Medulla oblongata (tissue), 1 donor: ENCODE measurements around the gene CFAP210.
"Not testable (repeated sequence)": the region's sequence is repeated elsewhere in the genome, so short reads cannot be mapped to it uniquely, and the experiment has no call there.

Experiments
- DNase-seq: peaks from one replicate; pipeline ENCODE4 v3.0.0-alpha.2; 2015; ENCODE audit errors: extremely low spot score

The CFAP210 gene

DNA sequence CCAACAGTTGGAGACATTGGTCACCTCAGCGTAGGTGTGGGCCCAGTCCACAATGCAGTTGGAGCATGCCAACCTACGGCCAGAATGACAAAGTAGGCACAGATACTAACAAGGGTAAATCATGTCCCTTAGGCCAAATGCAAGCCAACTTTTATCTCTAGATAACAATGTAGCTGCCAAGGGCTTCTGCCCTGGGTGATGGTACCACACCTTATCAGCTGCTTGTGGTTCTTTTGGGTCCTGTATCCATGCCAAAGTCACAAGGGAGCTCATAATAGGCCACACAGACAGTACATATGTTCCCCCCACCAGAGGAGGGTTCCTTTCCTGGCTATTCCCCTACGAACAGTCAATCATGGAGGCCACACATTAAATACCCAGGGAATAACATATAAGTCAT is 19.1 kb upstream of the CFAP210 start:
- no peak for DNase-seq

DNA sequence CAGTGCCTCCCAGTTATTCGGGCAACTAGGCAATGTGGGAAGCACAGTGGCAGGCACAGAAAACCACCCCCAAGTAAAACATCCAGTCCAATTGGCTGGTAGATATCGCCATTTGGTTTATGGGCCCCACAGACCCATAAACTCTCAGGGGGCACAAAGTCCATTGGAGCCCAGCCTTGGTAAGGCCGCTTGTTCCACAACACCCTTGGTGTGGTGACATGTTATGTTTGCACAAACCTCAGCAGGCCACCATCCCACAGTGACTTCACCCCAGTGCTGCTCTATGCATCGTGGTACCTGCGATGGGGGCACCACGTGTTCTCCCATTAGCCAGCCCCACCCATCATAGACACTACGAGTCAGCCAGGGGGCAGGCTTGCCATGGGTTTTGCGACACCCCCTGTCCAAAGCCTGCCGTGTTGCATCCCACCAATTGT is 18.6 kb upstream of the CFAP210 start:
- no peak for DNase-seq

- no peak for DNase-seq
These were observed 17.7 kb upstream of the CFAP210 start for GRCh38 chr2:169711751-169712509.

GRCh38 chr2:169709981-169710380 is 15.8 kb upstream of the CFAP210 start:
- DNase-seq, result no peak

- DNase-seq, result no peak
These were observed 15.1 kb upstream of the CFAP210 start for GRCh38 chr2:169709331-169709730.

DNA sequence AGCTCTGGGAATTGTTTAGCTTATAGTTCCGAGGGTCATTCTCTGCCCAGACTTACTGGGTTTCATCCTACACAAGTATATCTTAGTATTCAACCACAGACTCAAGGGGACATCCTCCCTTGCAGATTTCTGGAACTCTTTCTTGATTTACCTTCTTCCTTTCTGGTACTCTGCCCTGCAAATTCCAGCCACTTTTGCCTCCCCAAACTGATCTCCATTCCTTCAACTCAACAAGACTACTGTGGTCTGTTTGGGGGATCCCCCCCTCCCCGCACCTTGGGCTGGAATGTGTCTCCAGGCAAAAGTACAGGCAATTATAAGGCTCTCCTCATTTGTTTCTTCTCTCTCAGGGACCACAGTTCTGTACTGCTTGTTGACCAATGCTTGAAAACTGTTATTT is 13.4 kb upstream of the CFAP210 start:
- no peak for DNase-seq

- no peak for DNase-seq
These were observed 11.7 kb upstream of the CFAP210 start for GRCh38 chr2:169705927-169706326.

DNA sequence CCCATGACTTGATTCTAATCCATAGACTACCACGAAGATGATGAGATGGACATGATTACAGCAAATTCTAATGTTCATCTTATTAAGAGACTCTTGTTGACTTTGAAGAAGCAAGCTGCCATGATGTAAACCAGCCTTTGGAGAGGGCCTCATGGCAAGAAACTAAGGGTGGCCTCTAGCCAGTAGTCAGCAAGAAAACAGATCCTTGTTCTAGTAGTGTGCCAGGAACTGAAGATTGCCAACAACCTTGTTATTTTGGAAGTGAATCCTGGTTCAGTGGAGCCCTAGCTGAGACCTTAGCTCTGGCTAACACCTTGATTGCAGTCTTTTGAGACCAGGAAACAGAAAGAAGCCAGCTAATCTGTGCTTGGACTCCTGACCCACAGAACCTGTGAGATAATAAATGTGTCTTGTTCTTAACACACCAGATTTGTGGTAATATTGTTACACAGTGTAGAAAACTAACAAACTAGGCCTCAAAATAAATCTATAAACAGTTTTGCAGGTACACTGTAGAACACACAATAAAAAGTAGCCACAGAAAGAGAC is 10.0 kb upstream of the CFAP210 start:
- DNase-seq, result no peak

- no peak for DNase-seq
These were observed 8.8 kb upstream of the CFAP210 start for GRCh38 chr2:169702996-169703395.

DNA sequence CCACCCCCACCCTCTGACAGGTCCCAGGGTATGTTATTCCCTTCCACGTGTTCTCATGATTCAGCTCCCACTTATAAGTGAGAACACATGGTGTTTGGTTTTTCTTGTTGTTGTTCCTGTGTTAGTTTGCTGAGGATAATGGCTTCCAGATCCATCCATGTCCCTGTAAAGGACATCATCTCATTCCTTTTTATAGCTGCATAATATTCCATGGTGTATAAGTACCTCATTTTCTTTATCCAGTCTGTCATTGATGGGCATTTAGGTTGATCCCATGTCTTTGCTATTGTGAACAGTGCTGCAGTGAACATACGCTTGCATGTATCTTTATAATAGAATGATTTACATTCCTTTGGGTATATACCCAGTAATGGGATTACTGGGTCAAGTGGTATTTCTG is 5.0 kb upstream of the CFAP210 start:
- DNase-seq, result not testable (repeated sequence)

DNA sequence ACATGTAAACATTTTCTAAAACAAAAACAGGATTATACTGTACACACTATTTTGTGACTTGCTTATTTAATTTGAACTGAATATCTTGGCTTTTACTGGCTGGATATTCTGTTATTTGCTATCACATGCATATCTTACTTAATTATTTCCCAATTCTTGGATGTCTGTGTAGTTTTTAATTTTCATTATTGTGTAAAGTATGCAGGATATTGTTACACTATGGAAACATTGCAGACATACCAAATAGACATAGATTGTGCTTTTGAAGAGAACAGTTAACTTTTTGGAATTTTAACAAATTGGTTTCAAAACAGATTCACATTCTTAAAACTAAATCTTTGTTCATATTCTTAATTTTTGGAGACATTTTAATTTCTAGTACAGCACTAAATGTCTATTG is 2.2 kb upstream of the CFAP210 start:
- DNase-seq, result no peak

GRCh38 chr2:169694894-169695260 is 672 bp upstream of the CFAP210 start:
- no peak for DNase-seq

DNA sequence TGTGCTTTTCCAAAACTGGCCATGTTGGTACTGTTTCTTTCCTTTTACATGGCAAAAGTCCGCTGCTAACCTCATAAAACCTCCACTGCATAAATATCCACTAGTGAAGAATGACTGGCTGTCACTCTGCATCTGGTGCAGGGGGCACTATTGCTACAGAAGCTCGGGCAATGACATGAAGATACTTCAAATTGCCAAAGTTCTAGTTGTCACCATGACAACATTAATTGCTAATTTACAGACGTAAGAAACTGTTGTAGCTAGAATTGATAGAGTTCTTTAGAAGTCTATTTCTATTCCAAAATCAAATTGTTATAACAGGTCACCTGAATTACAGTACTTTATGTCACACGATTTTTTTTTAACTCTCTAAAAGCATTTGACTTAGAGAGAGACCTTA is 845 bp downstream of the CFAP210 start:
- DNase-seq, result peak; percentile 44

DNA sequence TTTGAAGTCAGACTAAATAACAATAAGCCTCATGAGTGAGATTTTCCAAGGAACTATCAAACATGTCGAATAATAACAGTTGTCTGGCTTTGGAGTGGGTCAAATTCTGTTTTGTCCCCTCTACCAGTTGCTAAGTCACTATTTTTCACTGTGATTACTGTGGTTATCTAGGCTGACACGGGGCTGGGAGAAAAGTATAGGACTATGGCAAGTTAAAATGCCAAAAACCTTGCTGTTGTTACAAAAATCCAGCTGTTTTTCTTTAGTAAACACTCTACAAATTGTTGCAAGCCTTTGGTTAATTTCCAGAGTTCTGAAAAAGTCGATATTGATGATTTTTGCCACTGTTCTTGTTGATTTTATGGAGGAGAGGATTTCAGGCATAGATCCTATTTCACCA is 1.5 kb downstream of the CFAP210 start:
- no peak for DNase-seq

GRCh38 chr2:169690958-169691357 is 3.2 kb downstream of the CFAP210 start:
- DNase-seq, result no peak

DNA sequence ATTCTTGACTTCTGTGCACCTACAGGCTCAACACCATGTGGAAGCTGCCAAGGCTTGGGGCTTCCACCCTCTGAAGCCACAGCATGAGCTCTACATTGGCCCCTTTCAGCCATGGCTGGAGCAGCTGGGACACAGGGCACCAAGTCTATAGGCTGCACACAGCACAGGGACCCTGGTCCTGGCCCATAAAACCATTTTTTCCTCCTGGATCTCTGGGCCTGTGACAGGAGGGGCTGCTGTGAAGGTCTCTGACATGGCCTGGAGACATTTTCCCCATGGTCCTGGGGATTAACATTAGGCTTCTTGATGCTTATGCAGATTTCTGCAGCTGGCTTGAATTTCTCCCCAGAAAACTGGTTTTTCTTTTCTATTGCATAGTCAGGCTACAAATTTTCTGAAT is 6.3 kb downstream of the CFAP210 start:
- not testable (repeated sequence) for DNase-seq

DNA sequence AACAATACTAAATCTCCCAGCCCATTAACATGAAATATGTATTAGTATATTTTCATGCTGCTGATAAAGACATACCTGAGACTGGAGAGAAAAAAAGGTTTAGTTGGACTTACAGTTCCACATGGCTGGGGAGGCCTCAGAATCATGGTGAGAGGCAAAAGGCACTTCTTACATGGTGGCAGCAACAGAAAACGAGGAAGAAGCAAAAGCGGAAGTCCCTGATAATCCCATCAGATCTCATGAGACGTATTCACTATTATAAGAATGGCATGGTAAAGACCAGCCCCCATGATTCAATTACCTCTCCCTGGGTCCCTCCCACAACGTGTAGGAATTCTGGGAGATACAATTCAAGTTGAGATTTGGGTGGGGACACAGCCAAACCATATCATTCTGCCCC is 7.4 kb downstream of the CFAP210 start:
- not testable (repeated sequence) for DNase-seq

DNA sequence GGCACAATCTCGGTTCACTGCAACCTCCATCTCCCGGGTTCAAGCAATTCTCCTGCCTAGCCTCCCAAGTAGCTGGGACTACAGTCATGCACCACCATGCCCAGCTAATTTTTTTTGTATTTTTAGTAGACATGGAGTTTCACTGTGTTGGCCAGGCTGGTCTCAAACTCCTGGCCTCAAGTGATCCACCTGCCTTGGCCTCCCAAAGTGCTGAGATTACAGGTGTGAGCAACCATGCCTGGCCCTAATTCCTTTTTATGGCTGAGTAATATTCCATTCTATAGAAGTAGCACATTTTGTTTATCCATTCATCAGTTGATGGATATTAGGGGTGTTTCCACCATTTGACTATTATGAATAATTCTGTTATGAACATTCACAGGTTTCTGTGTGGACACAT is 9.5 kb downstream of the CFAP210 start:
- DNase-seq, result not testable (repeated sequence)

- no peak for DNase-seq
These were observed 10.1 kb downstream of the CFAP210 start for GRCh38 chr2:169684135-169684565.

DNA sequence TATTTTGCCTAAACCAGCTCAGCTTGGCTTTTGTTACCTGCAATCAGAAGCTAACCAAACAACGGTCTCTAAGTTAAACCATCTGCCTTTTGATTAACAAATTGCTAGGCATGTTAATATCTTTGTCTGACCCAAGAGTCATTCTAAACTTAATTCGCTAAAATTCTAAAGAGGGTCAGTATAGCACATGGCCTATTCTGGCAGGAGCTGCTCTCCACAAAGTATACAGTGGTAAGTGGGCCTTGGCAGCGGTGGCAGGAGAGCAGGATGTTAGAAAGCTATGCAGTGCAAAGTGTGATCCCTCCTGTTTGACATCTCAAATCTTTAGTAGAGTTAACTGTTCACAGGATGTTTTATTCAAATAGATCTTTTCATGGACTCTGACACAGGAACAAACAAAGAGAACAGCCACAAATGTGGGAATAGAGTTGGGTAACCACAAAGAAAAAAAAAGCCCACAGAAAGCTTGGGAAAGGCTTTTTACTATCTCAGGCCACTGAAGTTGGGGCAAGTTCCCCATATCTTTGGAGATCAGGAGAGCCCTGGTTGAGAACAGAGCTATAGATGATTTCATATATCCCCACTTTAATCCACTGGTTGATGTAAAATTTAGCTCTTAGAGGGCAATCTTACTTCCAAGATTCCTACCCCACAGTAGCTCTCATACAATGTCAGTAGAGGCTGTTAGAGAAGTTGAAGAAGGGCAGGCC is 10.6 kb downstream of the CFAP210 start:
- no peak for DNase-seq

- no peak for DNase-seq
These were observed 11.2 kb downstream of the CFAP210 start for GRCh38 chr2:169683054-169683424.

DNA sequence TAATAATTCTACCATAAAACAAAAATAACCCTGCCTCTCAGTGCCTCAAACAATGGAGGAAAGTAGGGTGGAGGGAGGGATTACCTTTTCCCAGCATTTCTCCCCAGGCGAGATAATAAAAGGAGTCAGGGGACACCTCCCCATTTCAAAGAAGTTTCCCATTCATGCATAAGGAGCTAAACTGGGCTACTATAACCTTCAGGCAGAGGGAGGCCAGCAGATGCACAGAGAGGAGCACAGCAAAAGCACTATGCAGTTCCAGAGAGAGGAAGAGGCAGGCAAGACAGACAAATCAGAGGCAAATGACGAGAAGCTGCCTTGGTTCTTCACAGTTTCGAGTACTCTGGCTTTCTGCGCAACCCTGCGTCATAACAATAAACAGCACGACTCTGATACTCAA is 17.4 kb downstream of the CFAP210 start:
- no peak for DNase-seq

- no peak for DNase-seq
These were observed 17.8 kb downstream of the CFAP210 start for GRCh38 chr2:169676357-169676756.
